Choroid plexus epithelial cell (primary cell): Measurements from ENCODE around the gene LYPD6B.

Experiments
- DNase-seq: peaks from one replicate; pipeline ENCODE4 v3.0.0-alpha.2; 2010; ENCODE audit warnings: low read depth
- H3K4me3 ChIP-seq: 2 replicates; pipeline ENCODE4 v1.5.1; 2011; ENCODE audit warnings: low read depth, mild to moderate bottlenecking, control low read depth, low read length, moderate library complexity
- TF ChIP-seq, protein P1 (sequence below): conservative IDR thresholded peaks from 2 replicates; pipeline ENCODE4 v1.5.1; 2011; ENCODE audit warnings: low read depth, mild to moderate bottlenecking, control low read depth, inconsistent platforms, low read length, moderate library complexity

LYPD6B gene

GRCh38 chr2:149178612-149179011, 140.1 kb downstream of the LYPD6B start:
- TF ChIP-seq, protein P1, sequence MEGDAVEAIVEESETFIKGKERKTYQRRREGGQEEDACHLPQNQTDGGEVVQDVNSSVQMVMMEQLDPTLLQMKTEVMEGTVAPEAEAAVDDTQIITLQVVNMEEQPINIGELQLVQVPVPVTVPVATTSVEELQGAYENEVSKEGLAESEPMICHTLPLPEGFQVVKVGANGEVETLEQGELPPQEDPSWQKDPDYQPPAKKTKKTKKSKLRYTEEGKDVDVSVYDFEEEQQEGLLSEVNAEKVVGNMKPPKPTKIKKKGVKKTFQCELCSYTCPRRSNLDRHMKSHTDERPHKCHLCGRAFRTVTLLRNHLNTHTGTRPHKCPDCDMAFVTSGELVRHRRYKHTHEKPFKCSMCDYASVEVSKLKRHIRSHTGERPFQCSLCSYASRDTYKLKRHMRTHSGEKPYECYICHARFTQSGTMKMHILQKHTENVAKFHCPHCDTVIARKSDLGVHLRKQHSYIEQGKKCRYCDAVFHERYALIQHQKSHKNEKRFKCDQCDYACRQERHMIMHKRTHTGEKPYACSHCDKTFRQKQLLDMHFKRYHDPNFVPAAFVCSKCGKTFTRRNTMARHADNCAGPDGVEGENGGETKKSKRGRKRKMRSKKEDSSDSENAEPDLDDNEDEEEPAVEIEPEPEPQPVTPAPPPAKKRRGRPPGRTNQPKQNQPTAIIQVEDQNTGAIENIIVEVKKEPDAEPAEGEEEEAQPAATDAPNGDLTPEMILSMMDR, result no peak
- H3K4me3 ChIP-seq, result no peak overlapping the region
- no peak for DNase-seq

- TF ChIP-seq, protein P1, result no peak
- H3K4me3 ChIP-seq, result no peak overlapping the region
- DNase-seq, result no peak
Measured at GRCh38 chr2:149180226-149180875, 141.9 kb downstream of the LYPD6B start.

DNA sequence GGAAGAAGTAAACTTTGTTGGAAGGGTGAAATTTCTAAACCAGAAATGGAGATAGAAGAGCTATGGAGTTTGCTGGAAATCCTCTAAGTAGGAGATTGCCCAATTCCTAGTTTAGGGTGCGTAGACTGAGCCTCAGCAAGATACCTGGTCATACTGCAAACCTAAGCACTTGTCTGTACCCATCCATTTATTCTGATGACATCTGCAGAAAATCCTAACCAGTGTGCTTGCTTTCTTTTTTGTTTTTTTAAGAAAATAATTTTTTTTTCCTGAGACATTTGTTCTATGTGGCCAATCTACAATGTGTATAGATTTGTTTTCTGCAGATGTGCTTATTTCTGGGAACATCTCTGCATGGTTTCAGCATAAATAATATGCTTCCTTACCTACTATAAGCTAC, 144.7 kb downstream of the LYPD6B start:
- no peak for DNase-seq
- no peak overlapping the region for H3K4me3 ChIP-seq
- TF ChIP-seq, protein P1, result no peak

GRCh38 chr2:149184991-149185390, 146.5 kb downstream of the LYPD6B start:
- no peak for DNase-seq
- TF ChIP-seq, protein P1, result no peak
- H3K4me3 ChIP-seq, result no peak overlapping the region

GRCh38 chr2:149185942-149186490, 147.5 kb downstream of the LYPD6B start:
- TF ChIP-seq, protein P1, result no peak
- H3K4me3 ChIP-seq, result no peak overlapping the region
- DNase-seq, result no peak

- H3K4me3 ChIP-seq, result no peak overlapping the region
- TF ChIP-seq, protein P1, result no peak
- DNase-seq, result no peak
Measured at GRCh38 chr2:149187057-149187456, 148.6 kb downstream of the LYPD6B start.

GRCh38 chr2:149188291-149188690, 149.8 kb downstream of the LYPD6B start:
- TF ChIP-seq, protein P1, result no peak
- no peak for DNase-seq

More at GRCh38 chr2:149188291-149188690, 149.8 kb downstream of the LYPD6B start:
- H3K4me3 ChIP-seq, result no peak overlapping the region
